ENCODE results near the gene RERE.

DNA sequence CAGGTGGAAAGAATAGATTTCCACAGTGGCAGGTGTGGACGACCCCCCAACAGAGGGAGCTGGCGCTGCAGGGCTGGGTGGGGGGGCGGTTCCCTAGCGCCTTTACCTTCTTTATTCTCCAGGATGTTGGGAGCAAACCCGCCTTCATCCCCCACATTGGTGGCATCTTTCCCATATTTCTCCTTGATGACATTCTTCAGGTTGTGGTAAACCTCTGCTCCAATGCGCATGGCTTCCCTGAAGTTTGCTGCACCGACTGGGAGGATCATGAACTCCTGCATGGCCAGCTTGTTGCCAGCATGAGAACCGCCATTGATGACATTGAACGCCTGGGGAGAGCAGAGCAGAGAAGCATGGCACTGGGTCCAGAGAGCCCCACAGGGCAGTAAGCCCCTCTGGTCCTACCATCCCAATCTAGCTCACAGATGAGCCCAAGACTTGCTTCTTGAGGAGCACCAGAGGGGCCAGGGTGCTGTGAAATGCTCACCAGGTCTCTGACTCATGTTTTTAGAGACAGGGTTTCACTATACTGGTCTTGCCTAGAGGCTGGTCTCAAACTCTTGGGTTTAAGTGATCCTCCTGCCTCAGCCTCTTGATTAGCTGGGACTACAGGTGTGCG, 48.8 kb upstream of the RERE start:
- peak; percentile 72 for TF ChIP-seq POLR2AphosphoS5 (IDR thresholded peaks at IDR 0.05; ENCODE audit: low read depth, low read length)
- TF ChIP-seq TAF1 (IDR thresholded peaks at IDR 0.05; ENCODE audit: borderline replicate concordance, low read depth, low read length): no peak
